CD14-positive monocyte (primary cell): ENCODE results near the gene EGFL6. TPM values are rescaled to one million over a fixed set of nuclear protein-coding genes. Genes with fewer than 3 reads are reported as not detected.
"Not testable (repeated sequence)": the region's sequence is repeated elsewhere in the genome, so short reads cannot be mapped to it uniquely, and the experiment has no call there.

Experiments used
- DNase-seq, 3 donors: peaks; one replicate each; pipeline ENCODE4 v3.0.0-alpha.2; 2011 to 2022
- H2AFZ ChIP-seq: 2 replicates; pipeline ENCODE4 v1.6.0; 2012; ENCODE audit warnings: mild to moderate bottlenecking, low read depth, low read length, inconsistent platforms; ENCODE audit not compliant: insufficient read depth, poor library complexity, severe bottlenecking
- H3K27ac ChIP-seq, 2 donors: 1 replicate in 1 of 2; 2 replicates in 1 of 2; pipeline ENCODE4 v1.5.1; 2012 to 2013; ENCODE audit warnings: low read length in 2 of 2, control low read depth in 1 of 2, inconsistent platforms in 1 of 2, low read depth in 1 of 2, mild to moderate bottlenecking in 1 of 2
- H3K27me3 ChIP-seq, 2 donors: one replicate each; pipeline versions ENCODE4 v1.6.0 to v1.6.1; 2011 to 2013; ENCODE audit warnings: low read length in 2 of 2; ENCODE audit not compliant: control insufficient read depth in 2 of 2, insufficient read depth in 2 of 2
- H3K36me3 ChIP-seq, 2 donors: replicated peaks in 1 of 2; 1 replicate in 1 of 2; 2 replicates in 1 of 2; pipeline versions ENCODE4 v1.5.1 to v1.6.1; 2012 to 2013; ENCODE audit warnings: low read length in 2 of 2, control low read depth in 1 of 2, inconsistent platforms in 1 of 2, mild to moderate bottlenecking in 1 of 2; ENCODE audit not compliant: insufficient read depth in 2 of 2, control insufficient read depth in 1 of 2
- H3K4me1 ChIP-seq, 2 donors: 1 replicate in 1 of 2; 2 replicates in 1 of 2; pipeline versions ENCODE4 v1.5.1 to v1.6.1; 2012 to 2013; ENCODE audit warnings: low read length in 2 of 2, control low read depth in 1 of 2, inconsistent platforms in 1 of 2, mild to moderate bottlenecking in 1 of 2, moderate library complexity in 1 of 2; ENCODE audit not compliant: insufficient read depth in 2 of 2, control insufficient read depth in 1 of 2
- H3K4me2 ChIP-seq: replicated peaks from 2 replicates; pipeline ENCODE3; 2012; ENCODE audit warnings: low read length, moderate library complexity, mild to moderate bottlenecking; ENCODE audit not compliant: poor library complexity, severe bottlenecking; ENCODE audit errors: extremely low read depth
- H3K4me3 ChIP-seq, 3 experiments: fragments of 200-600 bp in 1 of 3; sonication (generic) in 1 of 3; replicated peaks in 1 of 3; 1 replicate in 2 of 3; 2 replicates in 1 of 3; pipeline ENCODE4 v1.5.1; 2011 to 2013; ENCODE audit warnings: low read length in 3 of 3, mild to moderate bottlenecking in 3 of 3, control low read depth in 2 of 3, low read depth in 2 of 3, inconsistent platforms in 1 of 3, moderate library complexity in 1 of 3
- H3K79me2 ChIP-seq: 2 replicates; pipeline ENCODE4 v1.6.0; 2012; ENCODE audit warnings: mild to moderate bottlenecking, control low read depth, inconsistent platforms, low read length, moderate library complexity; ENCODE audit not compliant: insufficient read depth
- H3K9ac ChIP-seq: 2 replicates; pipeline ENCODE4 v1.6.0; 2017; ENCODE audit warnings: low read length, mild to moderate bottlenecking; ENCODE audit not compliant: insufficient read depth, poor library complexity, severe bottlenecking
- H3K9me3 ChIP-seq, 2 donors: replicated peaks in 1 of 2; 1 replicate in 1 of 2; 2 replicates in 1 of 2; pipeline versions ENCODE4 v1.5.1 to v1.6.1; 2012 to 2013; ENCODE audit warnings: low read length in 2 of 2, control low read depth in 1 of 2; ENCODE audit not compliant: control insufficient read depth in 1 of 2, insufficient read depth in 1 of 2
- H4K20me1 ChIP-seq: 2 replicates; pipeline ENCODE4 v1.6.0; 2012; ENCODE audit warnings: mild to moderate bottlenecking, low read length, control low read depth, moderate library complexity; ENCODE audit not compliant: insufficient read depth
- H3K27ac Mint-ChIP-seq, 7 donors: one replicate each; pipeline ENCODE4 v1.8.0; 2020; ENCODE audit warnings: mild to moderate bottlenecking in 7 of 7, mixed read lengths in 7 of 7, moderate library complexity in 6 of 7, inconsistent platforms in 2 of 7
- H3K27me3 Mint-ChIP-seq, 3 donors: one replicate each; pipeline ENCODE4 v1.8.0; 2021 to 2022; ENCODE audit warnings: low read depth in 3 of 3, mild to moderate bottlenecking in 3 of 3, mixed read lengths in 3 of 3, moderate library complexity in 3 of 3, inconsistent platforms in 1 of 3
- H3K36me3 Mint-ChIP-seq, 2 donors: one replicate each; pipeline ENCODE4 v1.8.0; 2020; ENCODE audit warnings: mixed read lengths in 2 of 2, inconsistent platforms in 1 of 2, mild to moderate bottlenecking in 1 of 2
- H3K4me1 Mint-ChIP-seq: one replicate; pipeline ENCODE4 v1.8.0; 2020; ENCODE audit warnings: mild to moderate bottlenecking, mixed read lengths
- H3K4me3 Mint-ChIP-seq, 2 donors: one replicate each; pipeline ENCODE4 v1.8.0; 2020; ENCODE audit warnings: mild to moderate bottlenecking in 2 of 2, mixed read lengths in 2 of 2, moderate library complexity in 1 of 2
- H3K9me3 Mint-ChIP-seq, 7 donors: one replicate each; pipeline ENCODE4 v1.8.0; 2020 to 2022; ENCODE audit warnings: mixed read lengths in 7 of 7, mild to moderate bottlenecking in 6 of 7, moderate library complexity in 6 of 7, inconsistent platforms in 2 of 7
- CTCF ChIP-seq: fragments of 200-600 bp; IDR thresholded peaks from one replicate; pipeline ENCODE4 v1.8.0; 2022; ENCODE audit warnings: antibody characterized with exemption, mild to moderate bottlenecking
- WGBS: methylation state at CpG from one replicate; pipeline ENCODE4 v1.1.5; 2013; ENCODE audit warnings: missing lambda C conversion rate; ENCODE audit not compliant: insufficient coverage; 5-methylcytosine and 5-hydroxymethylcytosine counted together
- intact Hi-C, 2 donors: fragments of 100-400 bp; cut with micrococcal nuclease; formaldehyde crosslinking; loops; one replicate each; pipeline versions ENCODE4 v1.15.0 to v1.15.1; 2023
- polyA plus RNA-seq, 3 donors: library from polyadenylated mRNA; depleted of rRNA in 1 of 3; unstranded in 2 of 3; stranded (reverse) in 1 of 3; fragments of 300-500 nt in 2 of 3; fragments of >200 nt in 1 of 3; fragmentation: Illumina TruSeq in 2 of 3; gene quantifications; 1 replicate in 2 of 3; 2 replicates in 1 of 3; pipeline ENCODE4 v1.2.3, GENCODE V29; 2012 to 2021

Gene EGFL6
- polyA plus RNA-seq, 3 donors, result not detected

DNA sequence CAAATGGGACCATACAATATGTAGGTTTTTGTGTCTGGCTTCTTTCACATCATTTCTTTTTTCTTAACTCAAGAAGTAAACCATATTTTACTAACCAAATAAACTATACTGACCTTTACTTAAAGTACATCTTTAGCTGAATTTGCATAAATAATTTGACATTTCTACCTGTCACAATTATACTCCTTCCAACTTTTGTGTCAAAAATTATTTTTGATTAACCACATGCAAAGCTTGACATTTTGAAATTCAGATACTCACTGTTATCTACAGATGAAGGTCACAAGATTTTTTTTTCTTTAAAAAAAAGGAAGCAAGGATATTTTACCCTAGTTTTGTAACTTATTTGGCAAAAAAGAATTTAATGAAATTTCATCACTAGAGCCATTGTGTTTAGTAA, 107.5 kb downstream of the EGFL6 start:
- Histone ChIP-seq H3K4me2 (no peak overlapping the region), H4K20me1 (no peaks in the 10 kb centered on the region), H3K36me3 (no peaks in the 10 kb centered on the region), H3K4me1 (peaks cover 8 to 10% of the 10 kb centered on the region in 2 donors), H3K79me2 (no peaks in the 10 kb centered on the region), H3K27me3 (no peaks in the 10 kb centered on the region), H3K9me3 (no peaks in the 10 kb centered on the region), H3K4me3 (no peak overlapping the region), H2AFZ (no peak overlapping the region), H3K9ac (no peak overlapping the region), H3K27ac (no peak overlapping the region)
- intact Hi-C loops, result no loop called here
- H3K4me1 Mint-ChIP-seq, result peaks cover 9% of the 10 kb centered on the region
- no peaks in the 10 kb centered on the region for H3K36me3 Mint-ChIP-seq
- H3K9me3 Mint-ChIP-seq, result peaks cover 0 to 15% (median 3%) of the 10 kb centered on the region in 7 donors
- H3K4me3 Mint-ChIP-seq, result no peak overlapping the region
- no peak for TF ChIP-seq CTCF
- H3K27me3 Mint-ChIP-seq, result peaks cover 0 to 7% (median 6%) of the 10 kb centered on the region in 3 donors
- no peak for DNase-seq
- no peak overlapping the region for H3K27ac Mint-ChIP-seq

DNA sequence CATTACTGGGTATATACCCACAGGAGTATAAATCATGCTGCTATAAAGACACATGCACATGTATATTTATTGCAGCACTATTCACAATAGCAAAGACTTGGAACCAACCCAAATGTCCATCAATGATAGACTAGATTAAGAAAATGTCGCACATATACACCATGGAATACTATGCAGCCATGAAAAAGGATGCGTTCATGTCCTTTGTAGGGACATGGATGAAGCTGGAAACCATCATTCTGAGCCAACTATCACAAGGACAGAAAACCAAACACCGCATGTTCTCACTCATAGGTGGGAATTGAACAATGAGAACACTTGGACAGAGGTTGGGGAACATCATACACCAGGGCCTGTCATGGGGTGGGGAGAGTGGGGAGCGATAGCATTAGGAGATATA, 110.3 kb downstream of the EGFL6 start:
- H3K9me3 ChIP-seq, H2AFZ ChIP-seq, H4K20me1 ChIP-seq, H3K27me3 ChIP-seq, H3K4me2 ChIP-seq, H3K4me3 Mint-ChIP-seq, H3K27ac ChIP-seq, H3K27ac Mint-ChIP-seq, intact Hi-C loops, H3K4me1 ChIP-seq, H3K4me3 ChIP-seq, H3K36me3 Mint-ChIP-seq, H3K79me2 ChIP-seq, H3K36me3 ChIP-seq, H3K4me1 Mint-ChIP-seq, H3K9ac ChIP-seq, DNase-seq: not testable (repeated sequence)
- Mint-ChIP-seq H3K27me3 (peaks cover 0 to 11% (median 3%) of the 10 kb centered on the region in 3 donors), H3K9me3 (peaks cover 0 to 18% (median 2%) of the 10 kb centered on the region in 7 donors)
- 100% methylated on average over 2 of the region's 4 CpGs for WGBS
